ENCODE data around the gene PHYHIPL.
A peak's percentile ranks its signal among the peaks of the same experiment; 100 is the strongest.
"Not testable (repeated sequence)": the region's sequence is repeated elsewhere in the genome, so short reads cannot be mapped to it uniquely, and the experiment has no call there.

PHYHIPL gene

DNA sequence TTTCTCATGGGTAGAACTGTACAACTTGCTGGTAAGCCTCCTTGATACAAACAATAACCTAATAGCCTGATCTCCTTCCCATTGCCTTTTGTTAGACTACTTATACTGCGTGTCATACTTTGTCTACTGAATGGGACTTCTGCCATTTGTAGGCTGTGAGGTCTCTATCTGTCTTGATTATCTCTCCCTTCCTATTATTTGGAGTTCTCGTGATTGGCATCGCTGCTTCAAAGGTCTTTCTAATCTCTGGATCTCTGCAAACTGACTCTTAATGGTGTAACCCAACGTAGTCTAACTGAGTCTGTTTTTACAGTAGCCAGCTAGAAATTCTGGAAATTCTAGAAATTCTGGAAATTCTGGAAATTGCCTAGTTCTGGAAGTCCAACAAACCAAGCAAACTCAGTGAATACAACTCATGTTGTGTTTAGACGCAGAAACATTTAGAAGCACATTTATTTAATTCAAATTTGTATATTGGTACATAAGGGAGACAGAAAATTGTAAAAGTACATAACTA lies 29.8 kb downstream of the PHYHIPL start:
- TF ChIP-seq, protein P1, sequence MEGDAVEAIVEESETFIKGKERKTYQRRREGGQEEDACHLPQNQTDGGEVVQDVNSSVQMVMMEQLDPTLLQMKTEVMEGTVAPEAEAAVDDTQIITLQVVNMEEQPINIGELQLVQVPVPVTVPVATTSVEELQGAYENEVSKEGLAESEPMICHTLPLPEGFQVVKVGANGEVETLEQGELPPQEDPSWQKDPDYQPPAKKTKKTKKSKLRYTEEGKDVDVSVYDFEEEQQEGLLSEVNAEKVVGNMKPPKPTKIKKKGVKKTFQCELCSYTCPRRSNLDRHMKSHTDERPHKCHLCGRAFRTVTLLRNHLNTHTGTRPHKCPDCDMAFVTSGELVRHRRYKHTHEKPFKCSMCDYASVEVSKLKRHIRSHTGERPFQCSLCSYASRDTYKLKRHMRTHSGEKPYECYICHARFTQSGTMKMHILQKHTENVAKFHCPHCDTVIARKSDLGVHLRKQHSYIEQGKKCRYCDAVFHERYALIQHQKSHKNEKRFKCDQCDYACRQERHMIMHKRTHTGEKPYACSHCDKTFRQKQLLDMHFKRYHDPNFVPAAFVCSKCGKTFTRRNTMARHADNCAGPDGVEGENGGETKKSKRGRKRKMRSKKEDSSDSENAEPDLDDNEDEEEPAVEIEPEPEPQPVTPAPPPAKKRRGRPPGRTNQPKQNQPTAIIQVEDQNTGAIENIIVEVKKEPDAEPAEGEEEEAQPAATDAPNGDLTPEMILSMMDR (conservative IDR thresholded peaks at IDR 0.05) = no peak
- H3K27ac ChIP-seq = peak overlapping the region; percentile 29

GRCh38 chr10:59212301-59212798 lies 35.9 kb downstream of the PHYHIPL start:
- H3K27ac ChIP-seq = no peak overlapping the region
- TF ChIP-seq, protein P1 (conservative IDR thresholded peaks at IDR 0.05) = no peak

DNA sequence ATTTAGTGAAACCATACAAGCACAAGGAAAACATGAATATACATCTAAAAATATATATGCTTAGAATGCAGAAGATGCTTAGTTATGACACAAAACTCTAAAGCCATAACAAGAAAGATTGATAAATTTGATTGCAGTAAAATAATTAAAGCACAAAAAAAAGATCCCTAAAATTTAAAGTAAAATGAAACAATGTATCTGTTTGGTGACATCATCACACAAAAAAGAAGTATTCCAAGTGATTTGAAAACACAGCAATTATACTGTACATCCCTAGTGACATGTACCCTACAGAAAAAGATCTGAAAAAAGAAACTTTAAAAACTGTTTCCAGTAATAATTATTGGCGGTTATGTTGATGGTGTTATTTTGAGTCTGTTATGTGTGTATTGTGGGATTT lies 37.7 kb downstream of the PHYHIPL start:
- no peak overlapping the region for H3K27ac ChIP-seq
- TF ChIP-seq, protein P1 (conservative IDR thresholded peaks at IDR 0.05) = no peak

GRCh38 chr10:59216178-59216869 lies 39.9 kb downstream of the PHYHIPL start:
- no peak overlapping the region for H3K27ac ChIP-seq
- TF ChIP-seq, protein P1 (conservative IDR thresholded peaks at IDR 0.05) = no peak

- TF ChIP-seq, protein P1 (conservative IDR thresholded peaks at IDR 0.05) = no peak
- no peak overlapping the region for H3K27ac ChIP-seq
Measured at GRCh38 chr10:59222788-59223187, 46.3 kb downstream of the PHYHIPL start.

GRCh38 chr10:59223597-59223996 lies 47.2 kb downstream of the PHYHIPL start:
- H3K27ac ChIP-seq = not testable (repeated sequence)

- no peak overlapping the region for H3K27ac ChIP-seq
- TF ChIP-seq, protein P1 (conservative IDR thresholded peaks at IDR 0.05) = no peak
Measured at GRCh38 chr10:59225211-59225610, 48.8 kb downstream of the PHYHIPL start.

DNA sequence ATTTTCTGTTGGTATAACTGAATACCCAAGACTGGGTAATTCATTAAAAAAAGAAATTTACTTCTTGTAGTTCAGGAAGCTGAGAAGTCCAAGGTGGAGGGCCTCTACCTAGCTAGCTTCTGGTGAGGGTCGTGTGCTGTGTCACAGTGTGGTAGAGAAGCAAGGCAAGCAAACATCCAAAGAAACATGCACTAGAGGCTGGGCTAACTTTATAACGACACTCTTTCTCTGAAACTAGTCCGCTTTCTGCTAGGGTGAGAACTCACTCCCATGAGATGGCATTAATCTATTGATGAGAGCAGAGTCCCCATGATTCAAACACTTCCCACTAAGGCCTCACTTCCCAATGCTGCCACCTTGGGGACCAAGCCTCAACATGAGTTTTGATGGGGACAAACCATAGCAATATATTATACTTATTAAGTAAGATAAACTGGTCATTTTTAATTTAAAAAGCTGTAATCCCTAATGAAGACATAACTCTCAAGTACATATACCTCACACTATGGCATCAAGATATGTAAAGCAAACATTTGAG lies 50.8 kb downstream of the PHYHIPL start:
- TF ChIP-seq, protein P1 (conservative IDR thresholded peaks at IDR 0.05) = no peak
- H3K27ac ChIP-seq = no peak overlapping the region

All from VCaP (cell line).